ENCODE results near the gene GALR2.

DNA sequence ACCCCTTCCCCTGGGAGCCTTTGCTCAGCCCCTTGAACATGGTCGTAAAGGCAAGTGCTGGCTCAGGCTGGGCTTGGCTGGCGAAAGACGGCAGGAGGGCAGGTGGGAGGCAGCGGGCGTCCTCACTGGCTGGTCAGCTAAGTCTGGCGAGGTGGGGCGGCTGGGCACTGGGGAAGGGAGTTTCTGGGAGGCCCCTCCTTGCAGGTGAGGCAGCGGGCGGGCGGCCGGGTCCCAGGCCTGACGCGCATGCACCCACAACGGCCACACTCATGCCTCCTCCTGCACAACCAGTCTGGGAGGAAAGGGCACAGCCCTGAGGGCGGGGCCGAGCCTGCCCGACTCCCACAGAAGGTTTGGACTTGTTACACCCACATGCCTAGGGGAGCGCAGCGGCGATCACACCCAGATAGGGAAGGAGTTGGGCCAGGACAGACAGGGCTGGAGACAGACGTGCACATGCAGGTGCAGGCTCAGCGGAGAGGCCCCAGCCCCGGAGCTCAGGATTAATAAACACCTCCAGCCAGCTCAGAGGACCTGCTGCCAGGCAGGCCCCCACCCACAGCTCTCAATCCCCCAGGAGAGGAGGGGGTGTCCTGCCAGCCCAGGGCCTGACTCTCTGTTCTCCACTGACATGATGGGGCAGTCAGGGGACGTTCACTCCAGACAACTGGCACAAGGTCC, 47.3 kb upstream of the GALR2 start, which contains the start of gene EVPL:
- TF ChIP-seq CTCF (IDR thresholded peaks at IDR 0.05; ENCODE audit: low read depth, low read length) (no peak), POLR2A (IDR thresholded peaks at IDR 0.05; ENCODE audit: extremely low read depth, insufficient read length) (no peak), MAX (IDR thresholded peaks at IDR 0.05; ENCODE audit: low read depth, low read length) (peak; percentile 41; the same call in 1 of the 2 replicates)
